DND-41 (cell line): ENCODE results near the gene DPYD.

Source experiments
- ATAC-seq: fragments of 200-7000 bp; cut with Tn5 transposase; 3 replicates; pipeline ENCODE4 v1.9.1; 2021; ENCODE audit warnings: low read depth; ENCODE audit not compliant: insufficient read depth
- DNase-seq: peaks from one replicate; pipeline ENCODE4 v3.0.0-alpha.2; 2020
- H2AFZ ChIP-seq: 2 replicates; pipeline ENCODE4 v1.6.0; 2012; ENCODE audit warnings: low read depth, low read length
- H3K27ac ChIP-seq: 2 replicates; pipeline ENCODE4 v1.5.1; 2012; ENCODE audit warnings: low read length, inconsistent platforms
- H3K27me3 ChIP-seq: fragments of 200-600 bp; sonication (generic); 2 replicates; pipeline ENCODE4 v1.6.0; 2012; ENCODE audit warnings: low read length, mild to moderate bottlenecking, inconsistent platforms; ENCODE audit not compliant: insufficient read depth, poor library complexity
- H3K36me3 ChIP-seq: 2 replicates; pipeline ENCODE4 v1.5.1; 2012; ENCODE audit warnings: low read length, inconsistent platforms; ENCODE audit not compliant: insufficient read depth
- H3K4me1 ChIP-seq: 2 replicates; pipeline ENCODE4 v1.5.1; 2012; ENCODE audit warnings: mild to moderate bottlenecking, low read length; ENCODE audit not compliant: insufficient read depth
- H3K4me2 ChIP-seq: 2 replicates; pipeline ENCODE4 v1.6.0; 2012; ENCODE audit warnings: mild to moderate bottlenecking, moderate library complexity, low read length, inconsistent platforms; ENCODE audit not compliant: insufficient read depth
- H3K4me3 ChIP-seq, 2 experiments: fragments of 200-600 bp in 1 of 2; shearing (Covaris generic) in 1 of 2; 2 replicates each; pipeline ENCODE4 v1.5.1; 2012 to 2016; ENCODE audit warnings: inconsistent platforms in 2 of 2, low read length in 2 of 2, mild to moderate bottlenecking in 2 of 2, low read depth in 1 of 2, moderate library complexity in 1 of 2
- H3K79me2 ChIP-seq: 2 replicates; pipeline ENCODE4 v1.6.0; 2012; ENCODE audit warnings: low read length, inconsistent platforms; ENCODE audit not compliant: insufficient read depth
- H3K9ac ChIP-seq: 2 replicates; pipeline ENCODE4 v1.6.0; 2012; ENCODE audit warnings: low read depth, mild to moderate bottlenecking, inconsistent platforms, low read length, moderate library complexity
- H3K9me3 ChIP-seq: 2 replicates; pipeline ENCODE4 v1.5.1; 2012; ENCODE audit warnings: low read length, moderate library complexity, mild to moderate bottlenecking, inconsistent platforms; ENCODE audit not compliant: insufficient read depth, severe bottlenecking
- H4K20me1 ChIP-seq: 2 replicates; pipeline ENCODE4 v1.6.0; 2012; ENCODE audit warnings: low read length; ENCODE audit not compliant: insufficient read depth
- EZH2 ChIP-seq: IDR thresholded peaks from 3 replicates; pipeline ENCODE4 v1.6.1; 2012; ENCODE audit warnings: borderline replicate concordance, low read depth, mild to moderate bottlenecking, moderate library complexity, low read length, inconsistent platforms; ENCODE audit not compliant: severe bottlenecking
- TF ChIP-seq, protein P1 (sequence below): IDR thresholded peaks from 2 replicates; pipeline ENCODE4 v1.5.1; 2012; ENCODE audit warnings: borderline replicate concordance, low read length, moderate library complexity, mild to moderate bottlenecking; ENCODE audit not compliant: poor library complexity, severe bottlenecking; ENCODE audit errors: extremely low read depth

DPYD gene

DNA sequence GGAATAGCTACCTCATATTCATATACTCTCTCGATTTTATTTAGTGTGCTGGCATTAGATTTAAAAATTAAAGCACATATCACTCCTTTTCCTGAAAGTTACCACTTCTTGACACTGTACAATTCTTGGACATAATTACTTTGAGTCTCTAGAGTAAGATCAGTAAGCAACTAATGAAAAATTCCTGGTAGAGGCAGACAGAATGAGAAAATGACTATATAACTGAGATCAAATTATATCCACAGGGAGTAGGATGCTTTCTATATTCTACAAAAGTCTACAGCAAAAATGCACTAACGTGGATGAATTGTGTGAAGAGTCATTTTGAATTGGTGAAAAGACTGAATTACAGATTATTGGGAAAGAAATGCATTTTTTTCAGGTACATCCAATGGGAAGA, 753.6 kb downstream of the DPYD start:
- no peak overlapping the region for H2AFZ ChIP-seq
- H3K4me1 ChIP-seq, result no peaks in the 10 kb centered on the region
- H3K36me3 ChIP-seq, result no peaks in the 10 kb centered on the region
- no peak overlapping the region for H3K4me2 ChIP-seq
- no peaks in the 10 kb centered on the region for H3K79me2 ChIP-seq
- H3K27ac ChIP-seq, result no peak overlapping the region
- H3K9me3 ChIP-seq, result no peaks in the 10 kb centered on the region
- H3K27me3 ChIP-seq, result no peaks in the 10 kb centered on the region
- no peaks in the 10 kb centered on the region for H4K20me1 ChIP-seq
- TF ChIP-seq, protein P1, sequence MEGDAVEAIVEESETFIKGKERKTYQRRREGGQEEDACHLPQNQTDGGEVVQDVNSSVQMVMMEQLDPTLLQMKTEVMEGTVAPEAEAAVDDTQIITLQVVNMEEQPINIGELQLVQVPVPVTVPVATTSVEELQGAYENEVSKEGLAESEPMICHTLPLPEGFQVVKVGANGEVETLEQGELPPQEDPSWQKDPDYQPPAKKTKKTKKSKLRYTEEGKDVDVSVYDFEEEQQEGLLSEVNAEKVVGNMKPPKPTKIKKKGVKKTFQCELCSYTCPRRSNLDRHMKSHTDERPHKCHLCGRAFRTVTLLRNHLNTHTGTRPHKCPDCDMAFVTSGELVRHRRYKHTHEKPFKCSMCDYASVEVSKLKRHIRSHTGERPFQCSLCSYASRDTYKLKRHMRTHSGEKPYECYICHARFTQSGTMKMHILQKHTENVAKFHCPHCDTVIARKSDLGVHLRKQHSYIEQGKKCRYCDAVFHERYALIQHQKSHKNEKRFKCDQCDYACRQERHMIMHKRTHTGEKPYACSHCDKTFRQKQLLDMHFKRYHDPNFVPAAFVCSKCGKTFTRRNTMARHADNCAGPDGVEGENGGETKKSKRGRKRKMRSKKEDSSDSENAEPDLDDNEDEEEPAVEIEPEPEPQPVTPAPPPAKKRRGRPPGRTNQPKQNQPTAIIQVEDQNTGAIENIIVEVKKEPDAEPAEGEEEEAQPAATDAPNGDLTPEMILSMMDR, result no peak
- no peak for TF ChIP-seq EZH2
- H3K4me3 ChIP-seq, result no peak overlapping the region
- no peak for ATAC-seq
- no peak for DNase-seq
- no peak overlapping the region for H3K9ac ChIP-seq

DNA sequence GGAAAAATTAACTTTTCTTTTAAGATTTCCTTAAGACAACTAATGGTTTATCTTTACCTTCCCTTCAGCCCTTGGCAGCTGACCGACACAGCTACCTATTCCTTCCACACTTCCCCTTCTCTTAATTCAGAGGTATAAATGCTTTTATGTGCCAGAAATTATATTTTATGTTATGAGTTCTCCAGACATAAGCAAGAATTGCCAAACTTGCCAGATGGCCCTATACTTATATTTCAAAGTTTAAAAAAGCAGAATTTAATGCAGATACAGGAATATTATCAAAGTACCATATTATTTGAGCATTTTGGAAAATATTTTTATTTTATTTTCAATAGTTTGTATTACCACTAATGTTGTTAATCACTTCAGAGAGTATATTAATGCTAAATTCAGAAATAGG, 754.2 kb downstream of the DPYD start:
- no peaks in the 10 kb centered on the region for H4K20me1 ChIP-seq
- no peak overlapping the region for H3K4me2 ChIP-seq
- no peak for DNase-seq
- no peak overlapping the region for H3K9ac ChIP-seq
- no peak for TF ChIP-seq EZH2
- TF ChIP-seq, protein P1, result no peak
- H3K9me3 ChIP-seq, result no peaks in the 10 kb centered on the region
- H3K27ac ChIP-seq, result no peak overlapping the region
- no peaks in the 10 kb centered on the region for H3K36me3 ChIP-seq
- H3K4me3 ChIP-seq, result no peak overlapping the region
- no peak for ATAC-seq
- H2AFZ ChIP-seq, result no peak overlapping the region
- no peaks in the 10 kb centered on the region for H3K79me2 ChIP-seq
- no peaks in the 10 kb centered on the region for H3K4me1 ChIP-seq
- no peaks in the 10 kb centered on the region for H3K27me3 ChIP-seq

GRCh38 chr1:97164276-97164639, 756.6 kb downstream of the DPYD start:
- Histone ChIP-seq H3K79me2 (no peaks in the 10 kb centered on the region), H3K4me2 (no peak overlapping the region), H3K36me3 (no peaks in the 10 kb centered on the region), H3K4me3 (no peak overlapping the region), H3K27ac (no peak overlapping the region), H3K27me3 (no peaks in the 10 kb centered on the region), H3K9ac (no peak overlapping the region), H3K9me3 (no peaks in the 10 kb centered on the region), H3K4me1 (no peaks in the 10 kb centered on the region), H2AFZ (no peak overlapping the region), H4K20me1 (no peaks in the 10 kb centered on the region)
- ATAC-seq (no peak), DNase-seq (no peak)
- TF ChIP-seq, protein P1, result no peak
- TF ChIP-seq EZH2, result no peak

- DNase-seq (no peak), ATAC-seq (no peak)
- Histone ChIP-seq H3K27me3 (no peaks in the 10 kb centered on the region), H2AFZ (no peak overlapping the region), H3K4me1 (no peaks in the 10 kb centered on the region), H4K20me1 (no peaks in the 10 kb centered on the region), H3K27ac (no peak overlapping the region), H3K79me2 (no peaks in the 10 kb centered on the region), H3K4me2 (no peak overlapping the region), H3K4me3 (no peak overlapping the region), H3K9ac (no peak overlapping the region), H3K36me3 (no peaks in the 10 kb centered on the region), H3K9me3 (no peaks in the 10 kb centered on the region)
- TF ChIP-seq, protein P1, result no peak
- TF ChIP-seq EZH2, result no peak
Observed at GRCh38 chr1:97163591-97164275, 757.1 kb downstream of the DPYD start.
